GM12864 (cell line): Measurements from ENCODE around the gene KIAA1671.

Experiments used
- DNase-seq: peaks from one replicate; pipeline ENCODE4 v3.0.0-alpha.2; 2011; ENCODE audit warnings: low read depth
- H3K4me3 ChIP-seq: 2 replicates; pipeline ENCODE4 v1.5.1; 2011; ENCODE audit warnings: mild to moderate bottlenecking, low read depth, low read length, control low read depth
- TF ChIP-seq, protein P1 (sequence below): IDR thresholded peaks from 2 replicates; pipeline ENCODE4 v1.5.1; 2011; ENCODE audit warnings: low read depth, mild to moderate bottlenecking, moderate library complexity, low read length, control low read depth, inconsistent platforms; ENCODE audit errors: missing control alignments

Gene KIAA1671

DNA sequence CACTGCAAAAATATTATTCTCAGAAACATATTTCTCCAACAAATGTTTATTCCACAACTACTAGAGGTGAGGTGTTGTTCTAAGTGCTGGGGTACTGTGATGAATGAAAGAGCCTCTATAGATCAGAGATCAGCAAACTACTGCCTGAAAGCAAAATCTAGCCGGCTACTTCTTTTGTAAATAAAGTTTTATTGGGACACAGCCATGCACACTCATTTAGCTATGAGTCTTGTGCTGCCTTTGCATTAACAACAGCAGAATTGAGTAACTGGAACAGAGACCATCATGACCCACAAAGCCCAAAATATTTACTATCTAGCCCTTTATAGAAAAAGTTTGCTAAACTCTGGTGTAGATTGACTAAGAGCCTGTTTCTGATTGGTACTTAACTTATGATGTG lies 210.0 kb downstream of the KIAA1671 start:
- H3K4me3 ChIP-seq = no peak overlapping the region
- TF ChIP-seq, protein P1, sequence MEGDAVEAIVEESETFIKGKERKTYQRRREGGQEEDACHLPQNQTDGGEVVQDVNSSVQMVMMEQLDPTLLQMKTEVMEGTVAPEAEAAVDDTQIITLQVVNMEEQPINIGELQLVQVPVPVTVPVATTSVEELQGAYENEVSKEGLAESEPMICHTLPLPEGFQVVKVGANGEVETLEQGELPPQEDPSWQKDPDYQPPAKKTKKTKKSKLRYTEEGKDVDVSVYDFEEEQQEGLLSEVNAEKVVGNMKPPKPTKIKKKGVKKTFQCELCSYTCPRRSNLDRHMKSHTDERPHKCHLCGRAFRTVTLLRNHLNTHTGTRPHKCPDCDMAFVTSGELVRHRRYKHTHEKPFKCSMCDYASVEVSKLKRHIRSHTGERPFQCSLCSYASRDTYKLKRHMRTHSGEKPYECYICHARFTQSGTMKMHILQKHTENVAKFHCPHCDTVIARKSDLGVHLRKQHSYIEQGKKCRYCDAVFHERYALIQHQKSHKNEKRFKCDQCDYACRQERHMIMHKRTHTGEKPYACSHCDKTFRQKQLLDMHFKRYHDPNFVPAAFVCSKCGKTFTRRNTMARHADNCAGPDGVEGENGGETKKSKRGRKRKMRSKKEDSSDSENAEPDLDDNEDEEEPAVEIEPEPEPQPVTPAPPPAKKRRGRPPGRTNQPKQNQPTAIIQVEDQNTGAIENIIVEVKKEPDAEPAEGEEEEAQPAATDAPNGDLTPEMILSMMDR = no peak
- DNase-seq = no peak

DNA sequence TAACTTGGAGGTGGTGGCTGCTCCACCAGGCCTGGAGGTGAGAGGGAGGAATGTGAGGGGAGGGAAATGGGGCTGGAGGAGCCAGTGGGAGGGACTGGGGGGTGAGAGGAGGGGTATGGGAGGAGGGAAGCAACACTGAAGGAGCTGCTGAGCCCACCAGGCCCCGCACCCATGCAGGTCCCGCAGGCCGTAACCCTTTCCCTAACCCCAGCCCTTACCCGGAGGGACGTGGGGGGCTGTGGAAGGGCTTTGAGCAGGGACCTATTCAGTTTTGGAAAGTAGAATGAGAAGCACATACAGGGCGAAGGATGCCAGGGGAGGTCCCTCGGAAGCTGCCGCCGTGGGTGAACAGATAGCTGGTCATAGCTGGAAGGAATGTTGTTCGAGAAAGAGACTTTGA lies 213.3 kb downstream of the KIAA1671 start:
- DNase-seq = no peak
- H3K4me3 ChIP-seq = no peak overlapping the region
- TF ChIP-seq, protein P1 = no peak

DNA sequence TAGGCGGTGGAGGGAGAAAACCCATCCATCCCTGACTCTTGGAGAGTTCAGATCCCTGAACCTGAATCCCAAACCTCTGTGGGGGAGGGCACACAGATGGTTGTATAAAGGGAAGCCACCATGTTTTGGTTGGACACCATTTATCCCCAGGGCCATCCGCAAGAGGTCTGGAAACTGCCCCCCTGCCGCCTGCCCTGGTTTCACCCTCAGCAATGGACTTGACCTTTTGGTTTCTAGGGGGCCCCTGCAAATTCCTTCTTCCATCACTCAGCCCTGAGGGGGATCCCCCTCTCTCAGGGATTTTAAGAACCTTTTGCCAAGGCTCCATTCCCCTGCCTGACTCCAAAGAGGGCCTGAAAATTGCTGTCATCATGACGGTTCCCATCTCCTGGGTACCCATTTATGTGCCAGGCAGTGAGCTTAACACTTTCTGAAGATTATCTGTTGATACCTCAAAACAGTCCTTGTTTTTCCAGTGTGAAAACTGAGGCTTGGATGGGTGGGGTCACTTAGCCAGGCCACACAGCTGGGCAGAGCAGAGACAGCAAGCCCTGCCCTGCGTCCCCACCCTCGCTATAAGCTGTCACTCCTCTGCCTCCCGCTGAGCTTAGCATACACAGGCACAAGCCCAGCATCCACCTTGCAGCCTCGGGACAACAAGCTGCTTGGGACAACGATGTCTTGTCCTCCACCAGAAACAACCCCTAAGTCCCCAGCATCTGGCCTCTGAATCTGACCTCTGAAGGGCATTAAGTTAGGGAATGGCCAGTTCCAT lies 213.9 kb downstream of the KIAA1671 start:
- no peak for DNase-seq
- no peak overlapping the region for H3K4me3 ChIP-seq
- TF ChIP-seq, protein P1 = no peak

GRCh38 chr22:25167082-25167481 lies 214.6 kb downstream of the KIAA1671 start:
- no peak overlapping the region for H3K4me3 ChIP-seq
- TF ChIP-seq, protein P1 = no peak

DNA sequence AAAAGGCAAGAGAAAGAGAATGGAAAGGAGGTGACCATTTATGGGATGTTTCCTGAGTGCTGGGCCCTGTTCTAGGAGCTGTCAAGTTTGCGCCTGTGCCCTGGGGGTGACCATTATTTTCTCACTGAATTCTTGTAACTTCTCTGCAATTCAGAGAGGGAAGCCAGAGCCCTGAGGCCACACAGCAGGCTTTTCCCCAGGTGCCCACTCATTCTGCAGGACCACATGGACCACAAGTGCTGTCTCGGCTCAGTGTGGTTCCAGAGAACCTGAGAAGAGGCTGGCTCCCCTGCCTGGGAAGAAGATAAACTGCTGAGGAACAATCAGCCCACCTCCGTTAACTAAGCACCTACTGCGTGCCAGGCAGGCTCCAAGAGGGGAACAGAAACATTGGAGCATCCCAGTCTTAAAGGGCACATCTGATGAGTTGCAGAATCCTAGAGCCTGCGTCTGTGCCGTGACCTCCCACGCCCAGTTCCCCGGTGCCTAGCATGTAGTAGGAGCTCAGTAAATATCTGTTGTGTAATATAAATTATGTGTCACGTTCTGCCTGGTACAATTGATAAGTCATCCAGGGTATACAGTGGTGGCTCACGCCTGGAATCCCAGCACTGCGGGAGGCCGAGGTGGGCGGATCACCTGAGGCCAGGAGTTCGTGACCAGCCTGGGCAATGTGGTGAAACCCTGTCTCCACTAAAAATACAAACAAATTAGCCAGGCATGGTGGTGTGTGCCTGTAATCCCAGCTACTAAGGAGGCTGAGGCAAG lies 215.5 kb downstream of the KIAA1671 start:
- TF ChIP-seq, protein P1 = no peak
- H3K4me3 ChIP-seq = no peak overlapping the region
- no peak for DNase-seq

More at GRCh38 chr22:25167082-25167481, 214.6 kb downstream of the KIAA1671 start:
- DNase-seq = no peak

- no peak for DNase-seq
- TF ChIP-seq, protein P1 = no peak
- H3K4me3 ChIP-seq = no peak overlapping the region
These were observed 216.9 kb downstream of the KIAA1671 start for GRCh38 chr22:25169278-25170031.
